Effector memory CD8-positive, alpha-beta T cell (primary cell): ENCODE measurements around the gene MFAP3L.
"Not testable (repeated sequence)": the region's sequence is repeated elsewhere in the genome, so short reads cannot be mapped to it uniquely, and the experiment has no call there.

Experiments used
- ATAC-seq: fragments of 150-1000 bp; cut with Tn5 transposase; replicated peaks from 2 replicates; pipeline ENCODE4 v1.10.0; 2021; ENCODE audit warnings: mild to moderate bottlenecking, moderate library complexity
- DNase-seq, 3 experiments: peaks; one replicate each; pipeline ENCODE4 v3.0.0; 2021
- H3K27ac Mint-ChIP-seq, 2 donors: one replicate each; pipeline ENCODE4 v1.8.0; 2022; ENCODE audit warnings: mild to moderate bottlenecking in 2 of 2, mixed read lengths in 2 of 2, moderate library complexity in 2 of 2
- H3K27me3 Mint-ChIP-seq, 2 donors: one replicate each; pipeline ENCODE4 v1.8.0; 2022; ENCODE audit warnings: mixed read lengths in 2 of 2
- H3K36me3 Mint-ChIP-seq: one replicate; pipeline ENCODE4 v1.8.0; 2022; ENCODE audit warnings: mild to moderate bottlenecking, moderate library complexity, mixed read lengths; ENCODE audit not compliant: insufficient read depth
- H3K4me1 Mint-ChIP-seq, 2 donors: one replicate each; pipeline ENCODE4 v1.8.0; 2022; ENCODE audit warnings: low read depth in 2 of 2, mixed read lengths in 2 of 2
- H3K4me3 Mint-ChIP-seq, 2 donors: one replicate each; pipeline ENCODE4 v1.8.0; 2022; ENCODE audit warnings: mild to moderate bottlenecking in 2 of 2, mixed read lengths in 2 of 2, moderate library complexity in 2 of 2
- H3K9me3 Mint-ChIP-seq, 2 donors: one replicate each; pipeline ENCODE4 v1.8.0; 2022; ENCODE audit warnings: mixed read lengths in 2 of 2
- total RNA-seq, 9 experiments: gene quantifications; one replicate each; lab custom pipeline; 2026; lab: John Stamatoyannopoulos, UW

The MFAP3L gene
- 0 to 6.8 (median 3.4) reads per million in 9 experiments for total RNA-seq

- peak; percentile 77 for ATAC-seq
- Mint-ChIP-seq H3K27me3 (peaks cover 7 to 23% of the 10 kb centered on the region in 2 donors), H3K36me3 (peaks cover 17% of the 10 kb centered on the region), H3K4me3 (peak within 1 kb of the TSS; percentile 88 to 92), H3K4me1 (peaks cover 6 to 10% of the 10 kb centered on the region in 2 donors), H3K9me3 (no peaks in the 10 kb centered on the region), H3K27ac (peak within 1 kb of the TSS; percentile 64 to 91)
- DNase-seq, result peak; percentile 72 to 82 (median 72)
These were observed at the start of gene MFAP3L for GRCh38 chr4:170026253-170027021. TSS of gene MFAP3L (minus strand) at chr4:170026395. CDS start at chr4:170005877, 20,518 bp downstream.

- Mint-ChIP-seq H3K27ac (no peak overlapping the region), H3K9me3 (no peaks in the 10 kb centered on the region), H3K36me3 (no peaks in the 10 kb centered on the region), H3K27me3 (peaks cover 9 to 17% of the 10 kb centered on the region in 2 donors), H3K4me3 (no peak overlapping the region), H3K4me1 (no peaks in the 10 kb centered on the region)
- DNase-seq, result no peak
- no peak for ATAC-seq
These were observed 45.0 kb upstream of the MFAP3L start for GRCh38 chr4:170071196-170071595.

- peaks cover 10 to 18% of the 10 kb centered on the region in 2 donors for H3K27me3 Mint-ChIP-seq
- no peaks in the 10 kb centered on the region for H3K9me3 Mint-ChIP-seq
- no peak for DNase-seq
- no peak for ATAC-seq
- H3K36me3 Mint-ChIP-seq, result no peaks in the 10 kb centered on the region
- H3K27ac Mint-ChIP-seq, result no peak overlapping the region
- no peaks in the 10 kb centered on the region for H3K4me1 Mint-ChIP-seq
- no peak overlapping the region for H3K4me3 Mint-ChIP-seq
These were observed 42.4 kb upstream of the MFAP3L start for GRCh38 chr4:170068438-170069128.

- H3K27ac Mint-ChIP-seq, result no peak overlapping the region
- no peaks in the 10 kb centered on the region for H3K9me3 Mint-ChIP-seq
- DNase-seq (no peak), ATAC-seq (no peak)
- no peaks in the 10 kb centered on the region for H3K4me1 Mint-ChIP-seq
- no peak overlapping the region for H3K4me3 Mint-ChIP-seq
- no peaks in the 10 kb centered on the region for H3K36me3 Mint-ChIP-seq
- H3K27me3 Mint-ChIP-seq, result peaks cover 37 to 38% of the 10 kb centered on the region in 2 donors
These were observed 33.2 kb upstream of the MFAP3L start for GRCh38 chr4:170059421-170059820.

- no peak overlapping the region for H3K27ac Mint-ChIP-seq
- no peaks in the 10 kb centered on the region for H3K9me3 Mint-ChIP-seq
- DNase-seq (no peak), ATAC-seq (no peak)
- no peaks in the 10 kb centered on the region for H3K36me3 Mint-ChIP-seq
- H3K27me3 Mint-ChIP-seq, result peaks cover 39 to 40% of the 10 kb centered on the region in 2 donors
- H3K4me3 Mint-ChIP-seq, result no peak overlapping the region
- H3K4me1 Mint-ChIP-seq, result no peaks in the 10 kb centered on the region
These were observed 32.6 kb upstream of the MFAP3L start for GRCh38 chr4:170058826-170059225.

GRCh38 chr4:170057866-170058265 lies 31.7 kb upstream of the MFAP3L start:
- Mint-ChIP-seq H3K36me3 (no peaks in the 10 kb centered on the region), H3K9me3 (no peaks in the 10 kb centered on the region), H3K4me3 (no peak overlapping the region), H3K27ac (no peak overlapping the region), H3K27me3 (peaks cover 39 to 40% of the 10 kb centered on the region in 2 donors), H3K4me1 (no peaks in the 10 kb centered on the region)
- ATAC-seq (no peak), DNase-seq (no peak)

GRCh38 chr4:170052919-170053318 lies 26.7 kb upstream of the MFAP3L start:
- no peaks in the 10 kb centered on the region for H3K36me3 Mint-ChIP-seq
- no peaks in the 10 kb centered on the region for H3K9me3 Mint-ChIP-seq
- no peak overlapping the region for H3K4me3 Mint-ChIP-seq
- no peaks in the 10 kb centered on the region for H3K4me1 Mint-ChIP-seq
- H3K27ac Mint-ChIP-seq, result no peak overlapping the region
- H3K27me3 Mint-ChIP-seq, result peaks cover 31 to 40% of the 10 kb centered on the region in 2 donors
- DNase-seq (no peak), ATAC-seq (no peak)

- Mint-ChIP-seq H3K9me3 (no peaks in the 10 kb centered on the region), H3K27me3 (peaks cover 31 to 40% of the 10 kb centered on the region in 2 donors), H3K4me3 (no peak overlapping the region), H3K27ac (no peak overlapping the region), H3K36me3 (no peaks in the 10 kb centered on the region), H3K4me1 (no peaks in the 10 kb centered on the region)
- DNase-seq (no peak), ATAC-seq (no peak)
These were observed 25.2 kb upstream of the MFAP3L start for GRCh38 chr4:170051402-170051801.

- H3K9me3 Mint-ChIP-seq, result no peaks in the 10 kb centered on the region
- H3K36me3 Mint-ChIP-seq, result no peaks in the 10 kb centered on the region
- ATAC-seq, result no peak
- H3K27me3 Mint-ChIP-seq, result peaks cover 16 to 27% of the 10 kb centered on the region in 2 donors
- DNase-seq, result no peak
- no peak overlapping the region for H3K4me3 Mint-ChIP-seq
- no peak overlapping the region for H3K27ac Mint-ChIP-seq
- H3K4me1 Mint-ChIP-seq, result no peaks in the 10 kb centered on the region
These were observed 23.6 kb upstream of the MFAP3L start for GRCh38 chr4:170049766-170050165.

- Mint-ChIP-seq H3K36me3 (no peaks in the 10 kb centered on the region), H3K4me1 (no peaks in the 10 kb centered on the region), H3K27me3 (peaks cover 0 to 14% of the 10 kb centered on the region in 2 donors), H3K27ac (no peak overlapping the region), H3K9me3 (no peaks in the 10 kb centered on the region), H3K4me3 (no peak overlapping the region)
- peak; percentile 43 to 52 (median 48) for DNase-seq
- ATAC-seq, result no peak
These were observed 21.7 kb upstream of the MFAP3L start for GRCh38 chr4:170047771-170048354.

GRCh38 chr4:170046156-170046555 lies 20.0 kb upstream of the MFAP3L start:
- not testable (repeated sequence) for H3K9me3 Mint-ChIP-seq, H3K4me3 Mint-ChIP-seq, H3K27ac Mint-ChIP-seq, H3K4me1 Mint-ChIP-seq, H3K36me3 Mint-ChIP-seq, ATAC-seq, DNase-seq
- peaks cover 4 to 12% of the 10 kb centered on the region in 2 donors for H3K27me3 Mint-ChIP-seq

- peaks cover 4% of the 10 kb centered on the region for H3K36me3 Mint-ChIP-seq
- ATAC-seq (no peak), DNase-seq (no peak)
- H3K4me3 Mint-ChIP-seq, result no peak overlapping the region
- peaks cover 18 to 24% of the 10 kb centered on the region in 2 donors for H3K27me3 Mint-ChIP-seq
- no peaks in the 10 kb centered on the region for H3K4me1 Mint-ChIP-seq
- H3K27ac Mint-ChIP-seq, result no peak overlapping the region
- H3K9me3 Mint-ChIP-seq, result no peaks in the 10 kb centered on the region
These were observed 14.0 kb upstream of the MFAP3L start for GRCh38 chr4:170040031-170040680.

- ATAC-seq (no peak), DNase-seq (no peak)
- Mint-ChIP-seq H3K9me3 (no peaks in the 10 kb centered on the region), H3K4me1 (no peaks in the 10 kb centered on the region), H3K27ac (no peak overlapping the region), H3K4me3 (no peak overlapping the region), H3K36me3 (peaks cover 4% of the 10 kb centered on the region), H3K27me3 (peaks cover 21 to 24% of the 10 kb centered on the region in 2 donors)
These were observed 12.6 kb upstream of the MFAP3L start for GRCh38 chr4:170038769-170039168.
